Panc1 (cell line): ENCODE results near the gene TMEM253.

Source experiments
- CTCF ChIP-seq: fragments of 450-650 bp; IDR thresholded peaks from 2 replicates; pipeline ENCODE4 v1.5.1; 2017; ENCODE audit warnings: mild to moderate bottlenecking
- POLR2AphosphoS5 ChIP-seq: IDR thresholded peaks from 2 replicates; pipeline ENCODE4 v1.6.1; 2012; ENCODE audit warnings: mild to moderate bottlenecking, low read depth, low read length, moderate library complexity
- REST ChIP-seq, 2 experiments: IDR thresholded peaks; 2 replicates each; pipeline ENCODE4 v1.6.1; 2011 to 2012; ENCODE audit warnings: low read depth in 2 of 2, control low read depth in 1 of 2, low read length in 1 of 2, mild to moderate bottlenecking in 1 of 2, moderate library complexity in 1 of 2; ENCODE audit not compliant: insufficient read depth in 1 of 2
- SIN3A ChIP-seq: IDR thresholded peaks from 2 replicates; pipeline ENCODE4 v1.6.1; 2012; ENCODE audit warnings: low read depth, mild to moderate bottlenecking, low read length, moderate library complexity, borderline replicate concordance; ENCODE audit not compliant: insufficient read depth
- TCF7L2 ChIP-seq: IDR thresholded peaks from 2 replicates; pipeline ENCODE4 v1.6.1; 2011; ENCODE audit warnings: mild to moderate bottlenecking, low read depth, low read length, inconsistent platforms

DNA sequence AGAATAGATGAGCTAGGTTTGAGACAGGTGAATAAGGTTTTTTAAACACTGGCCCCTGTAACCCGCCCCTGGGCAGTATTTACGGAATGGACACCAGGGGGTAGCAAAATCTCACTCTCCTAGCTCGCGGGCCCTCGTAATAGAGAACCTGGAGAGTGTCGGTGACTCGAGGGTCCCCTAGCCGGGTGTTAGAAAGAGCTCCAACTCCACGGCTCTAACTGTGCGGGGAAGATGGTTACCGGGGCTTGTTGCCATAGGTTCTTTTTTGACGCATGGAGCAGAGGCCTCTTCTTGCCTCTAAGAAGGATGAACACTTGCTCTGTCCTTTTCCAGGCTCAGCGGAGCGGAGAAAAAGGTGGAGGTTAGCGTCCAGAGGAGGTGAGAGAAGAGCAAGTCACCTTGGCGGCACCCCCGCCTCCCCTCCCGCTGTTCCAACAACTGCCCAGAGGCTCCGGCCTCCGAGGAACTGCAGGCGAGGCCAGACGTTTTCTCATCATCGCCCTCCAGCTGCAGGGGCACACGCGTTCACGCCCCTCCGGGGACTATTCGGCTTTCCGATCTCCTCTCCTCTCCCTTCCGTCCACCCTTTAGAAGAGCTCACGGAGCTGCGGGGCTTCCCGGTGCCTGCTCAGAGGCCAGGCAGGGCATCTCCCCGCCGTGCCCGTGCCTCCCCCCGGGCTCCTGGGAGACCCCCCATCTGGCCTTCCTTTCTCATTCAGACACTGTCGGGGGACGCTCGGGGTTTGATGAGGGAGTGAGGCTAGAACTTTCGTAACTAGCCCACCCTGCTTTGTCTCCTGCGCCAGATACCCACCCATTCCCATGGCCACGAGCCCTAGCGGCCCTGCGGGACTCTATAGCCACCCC is 32.1 kb upstream of the TMEM253 start:
- TF ChIP-seq CTCF (peak; percentile 75), POLR2AphosphoS5 (no peak), SIN3A (no peak), TCF7L2 (no peak), REST (IDR thresholded peaks at IDR 0.05; ENCODE audit: insufficient read depth in 1 of 2, low read depth in 2 of 2, low read length in 1 of 2) (no peak)
